Measurements from ENCODE around the gene SLC4A1. TPM values are rescaled to one million over a fixed set of nuclear protein-coding genes. Genes with fewer than 3 reads are reported as not detected.

SLC4A1 gene
- total and polyA plus RNA-seq, 12 donors: 0.06 to 2.4 (median 0.52) TPM; not detected in 1

GRCh38 chr17:44221862-44222111 lies 46.1 kb downstream of the SLC4A1 start:
- ATAC-seq: no peak
- Histone ChIP-seq H3K9me3 (no peaks in the 10 kb centered on the region), H3K36me3 (peaks cover 0 to 7% (median 0%) of the 10 kb centered on the region in 9 donors), H3K27me3 (no peaks in the 10 kb centered on the region), H3K4me1 (peaks cover 11 to 44% (median 40%) of the 10 kb centered on the region in 9 donors), H3K27ac (peak overlapping the region; percentile 98 to 100 (median 100)), H3K4me3 (peak overlapping the region; percentile 47 to 98 (median 92))
- 0 to 1% methylated on average over 17 of the region's 17 CpGs for WGBS, 2 donors
- peak in 1 of 2 donors; percentile 47 for DNase-seq
- intact Hi-C loops (cut with DNase I): loop anchor here in 6 of 10 donors (1.0 to 10.0 kb wide), 6 partner anchors 53 to 104 kb away; partner anchors contain the start of gene SLC25A39 (in 3 of the 6)
- TF ChIP-seq CTCF (IDR thresholded peaks at IDR 0.05): no peak

GRCh38 chr17:44221084-44221861 lies 46.7 kb downstream of the SLC4A1 start:
- TF ChIP-seq CTCF (IDR thresholded peaks at IDR 0.05): peak in 2 of 9 donors; percentile 4 to 11
- no peaks in the 10 kb centered on the region for H3K27me3 ChIP-seq
- intact Hi-C loops (cut with DNase I): loop anchor here in 5 of 10 donors (1.0 to 10.0 kb wide), 5 partner anchors 54 to 104 kb away; partner anchors contain the start of gene SLC25A39 (in 3 of the 5)
- WGBS, 2 donors: 0% methylated on average over 54 of the region's 54 CpGs
- DNase-seq (peak; percentile 84 to 86), ATAC-seq (peak; percentile 23 to 69 (median 53))
- H3K9me3 ChIP-seq: no peaks in the 10 kb centered on the region
- peaks cover 0 to 12% (median 5%) of the 10 kb centered on the region in 9 donors for H3K36me3 ChIP-seq
- peaks cover 11 to 49% (median 45%) of the 10 kb centered on the region in 9 donors for H3K4me1 ChIP-seq
- peak overlapping the region; percentile 47 to 98 (median 92) for H3K4me3 ChIP-seq
- H3K27ac ChIP-seq: peak overlapping the region; percentile 98 to 100 (median 100)

- WGBS, 2 donors: 0 to 1% methylated on average over 90 to 107 of the region's 108 CpGs
- peak overlapping the region; percentile 98 to 100 (median 100) for H3K27ac ChIP-seq
- no peaks in the 10 kb centered on the region for H3K27me3 ChIP-seq
- H3K9me3 ChIP-seq: no peaks in the 10 kb centered on the region
- H3K4me3 ChIP-seq: peak overlapping the region; percentile 80 to 98 (median 92)
- no peak for TF ChIP-seq CTCF (IDR thresholded peaks at IDR 0.05)
- ATAC-seq (peak; percentile 12 to 30 (median 24)), DNase-seq (peak; percentile 43 to 64)
- intact Hi-C loops (cut with DNase I): loop anchor here in 5 of 10 donors (1.0 to 10.0 kb wide), 5 partner anchors 54 to 104 kb away; partner anchors contain the start of gene SLC25A39 (in 3 of the 5)
- H3K4me1 ChIP-seq: peaks cover 11 to 56% (median 49%) of the 10 kb centered on the region in 9 donors
- H3K36me3 ChIP-seq: peaks cover 0 to 20% (median 13%) of the 10 kb centered on the region in 9 donors
Observed at GRCh38 chr17:44220213-44221083, 47.5 kb downstream of the SLC4A1 start.

Data from heart right ventricle (tissue), 16 donors.